HL-60/S4 treated with phorbol 12-myristate 13-acetate at 8.2 ng/mL for 4 days and 3 days (cell line): ENCODE results near the gene ADARB2.

Experiments
- in situ Hi-C: fragments of 300-500 bp; cut with MboI; formaldehyde crosslinking; loops from 2 replicates; pipeline ENCODE4 v1.15.0; 2022; ENCODE audit warnings: low sequenced_read_pairs

The ADARB2 gene

GRCh38 chr10:1378473-1378872, 358.9 kb downstream of the ADARB2 start:
- in situ Hi-C loops: no loop called here

GRCh38 chr10:1377740-1378397, 359.5 kb downstream of the ADARB2 start:
- in situ Hi-C loops: no loop called here

- in situ Hi-C loops: no loop called here
These were observed 360.1 kb downstream of the ADARB2 start for GRCh38 chr10:1377231-1377630.

- in situ Hi-C loops: no loop called here
These were observed 360.9 kb downstream of the ADARB2 start for GRCh38 chr10:1376384-1376945.

GRCh38 chr10:1375346-1376170, 361.8 kb downstream of the ADARB2 start:
- in situ Hi-C loops: no loop called here

GRCh38 chr10:1374511-1375345, 362.6 kb downstream of the ADARB2 start:
- in situ Hi-C loops: no loop called here

- in situ Hi-C loops: no loop called here
These were observed 364.0 kb downstream of the ADARB2 start for GRCh38 chr10:1373287-1373686.

- in situ Hi-C loops: no loop called here
These were observed 365.1 kb downstream of the ADARB2 start for GRCh38 chr10:1372212-1372611.

- in situ Hi-C loops: no loop called here
These were observed 367.0 kb downstream of the ADARB2 start for GRCh38 chr10:1370298-1370697.

GRCh38 chr10:1369665-1370064, 367.7 kb downstream of the ADARB2 start:
- in situ Hi-C loops: no loop called here

- in situ Hi-C loops: no loop called here
These were observed 368.1 kb downstream of the ADARB2 start for GRCh38 chr10:1369197-1369596.

GRCh38 chr10:1368842-1369171, 368.5 kb downstream of the ADARB2 start:
- in situ Hi-C loops: no loop called here

- in situ Hi-C loops: no loop called here
These were observed 369.1 kb downstream of the ADARB2 start for GRCh38 chr10:1367938-1368841.

GRCh38 chr10:1366811-1367425, 370.4 kb downstream of the ADARB2 start:
- in situ Hi-C loops: no loop called here

GRCh38 chr10:1366322-1366691, 371.0 kb downstream of the ADARB2 start:
- in situ Hi-C loops: no loop called here

GRCh38 chr10:1365540-1366321, 371.6 kb downstream of the ADARB2 start:
- in situ Hi-C loops: no loop called here

GRCh38 chr10:1364151-1364910, 373.0 kb downstream of the ADARB2 start:
- in situ Hi-C loops: no loop called here

GRCh38 chr10:1363446-1364121, 373.7 kb downstream of the ADARB2 start:
- in situ Hi-C loops: no loop called here
